Mucosa of rectum (tissue), 2 donors: ENCODE data around the gene NIFK.
"Not testable (repeated sequence)": the region's sequence is repeated elsewhere in the genome, so short reads cannot be mapped to it uniquely, and the experiment has no call there.

Source experiments
- H3K27ac ChIP-seq, 2 donors: one replicate each; pipeline ENCODE4 v1.7.0; 2013; ENCODE audit warnings: inconsistent platforms in 2 of 2, low read depth in 2 of 2, low read length in 2 of 2
- H3K27me3 ChIP-seq, 2 donors: one replicate each; pipeline ENCODE4 v1.7.0; 2013; ENCODE audit warnings: low read length in 2 of 2; ENCODE audit not compliant: control insufficient read depth in 2 of 2, insufficient read depth in 2 of 2
- H3K36me3 ChIP-seq, 2 donors: one replicate each; pipeline ENCODE4 v1.7.0; 2013; ENCODE audit warnings: low read length in 2 of 2; ENCODE audit not compliant: control insufficient read depth in 2 of 2, insufficient read depth in 2 of 2
- H3K4me1 ChIP-seq, 2 donors: one replicate each; pipeline ENCODE4 v1.7.0; 2013; ENCODE audit warnings: low read length in 2 of 2, mild to moderate bottlenecking in 1 of 2; ENCODE audit not compliant: control insufficient read depth in 2 of 2, insufficient read depth in 2 of 2
- H3K4me3 ChIP-seq, 2 donors: one replicate each; pipeline ENCODE4 v1.7.0; 2013; ENCODE audit warnings: low read length in 2 of 2
- H3K9ac ChIP-seq, 2 donors: one replicate each; pipeline ENCODE4 v1.7.0; 2013; ENCODE audit warnings: low read length in 2 of 2, low read depth in 1 of 2, mild to moderate bottlenecking in 1 of 2
- H3K9me3 ChIP-seq, 2 donors: one replicate each; pipeline ENCODE4 v1.7.0; 2013; ENCODE audit warnings: low read length in 2 of 2; ENCODE audit not compliant: control insufficient read depth in 2 of 2
- donor health status: healthy.
- donor health status: Normal muscosa, but diverticular disease.

Gene NIFK

GRCh38 chr2:121734544-121734943 lies 2.1 kb downstream of the NIFK start:
- not testable (repeated sequence) for H3K9me3 ChIP-seq, H3K27me3 ChIP-seq, H3K4me1 ChIP-seq, H3K9ac ChIP-seq, H3K27ac ChIP-seq, H3K4me3 ChIP-seq
- peaks cover 17 to 29% of the 10 kb centered on the region in 2 donors for H3K36me3 ChIP-seq

GRCh38 chr2:121731366-121731765 lies 5.3 kb downstream of the NIFK start:
- no peak overlapping the region for H3K27ac ChIP-seq
- H3K4me3 ChIP-seq, result no peak overlapping the region
- peaks cover 0 to 3% of the 10 kb centered on the region in 2 donors for H3K4me1 ChIP-seq
- peaks cover 34 to 48% of the 10 kb centered on the region in 2 donors for H3K36me3 ChIP-seq
- no peaks in the 10 kb centered on the region for H3K9me3 ChIP-seq
- no peak overlapping the region for H3K9ac ChIP-seq
- no peaks in the 10 kb centered on the region for H3K27me3 ChIP-seq

GRCh38 chr2:121727950-121728349 lies 8.7 kb downstream of the NIFK start:
- Histone ChIP-seq H3K9ac (no peak overlapping the region), H3K36me3 (peaks cover 34 to 42% of the 10 kb centered on the region in 2 donors), H3K4me1 (no peaks in the 10 kb centered on the region), H3K9me3 (no peaks in the 10 kb centered on the region), H3K27ac (no peak overlapping the region), H3K27me3 (no peaks in the 10 kb centered on the region), H3K4me3 (no peak overlapping the region)

GRCh38 chr2:121727332-121727731 lies 9.3 kb downstream of the NIFK start:
- H3K4me1 ChIP-seq, result no peaks in the 10 kb centered on the region
- H3K9me3 ChIP-seq, result no peaks in the 10 kb centered on the region
- no peak overlapping the region for H3K4me3 ChIP-seq
- no peak overlapping the region for H3K27ac ChIP-seq
- H3K9ac ChIP-seq, result no peak overlapping the region
- H3K27me3 ChIP-seq, result no peaks in the 10 kb centered on the region
- peaks cover 32 to 42% of the 10 kb centered on the region in 2 donors for H3K36me3 ChIP-seq

- Histone ChIP-seq H3K27me3 (no peaks in the 10 kb centered on the region), H3K4me1 (no peaks in the 10 kb centered on the region), H3K4me3 (no peak overlapping the region), H3K27ac (no peak overlapping the region), H3K36me3 (peaks cover 10 to 15% of the 10 kb centered on the region in 2 donors), H3K9me3 (no peaks in the 10 kb centered on the region), H3K9ac (no peak overlapping the region)
These were observed 13.4 kb downstream of the NIFK start for GRCh38 chr2:121723316-121723715.

GRCh38 chr2:121722479-121722878 lies 14.2 kb downstream of the NIFK start:
- no peaks in the 10 kb centered on the region for H3K27me3 ChIP-seq
- H3K4me1 ChIP-seq, result no peaks in the 10 kb centered on the region
- no peak overlapping the region for H3K27ac ChIP-seq
- H3K36me3 ChIP-seq, result peaks cover 5 to 10% of the 10 kb centered on the region in 2 donors
- no peak overlapping the region for H3K4me3 ChIP-seq
- no peak overlapping the region for H3K9ac ChIP-seq
- no peaks in the 10 kb centered on the region for H3K9me3 ChIP-seq

GRCh38 chr2:121721926-121722325 lies 14.7 kb downstream of the NIFK start:
- Histone ChIP-seq H3K9ac (no peak overlapping the region), H3K4me1 (no peaks in the 10 kb centered on the region), H3K27me3 (no peaks in the 10 kb centered on the region), H3K27ac (no peak overlapping the region), H3K4me3 (no peak overlapping the region), H3K36me3 (peaks cover 0 to 9% of the 10 kb centered on the region in 2 donors), H3K9me3 (no peaks in the 10 kb centered on the region)

- H3K4me1 ChIP-seq, result no peaks in the 10 kb centered on the region
- no peaks in the 10 kb centered on the region for H3K27me3 ChIP-seq
- H3K27ac ChIP-seq, result no peak overlapping the region
- no peak overlapping the region for H3K9ac ChIP-seq
- no peak overlapping the region for H3K4me3 ChIP-seq
- no peaks in the 10 kb centered on the region for H3K9me3 ChIP-seq
- H3K36me3 ChIP-seq, result no peaks in the 10 kb centered on the region
These were observed 19.1 kb downstream of the NIFK start for GRCh38 chr2:121717529-121717928.

GRCh38 chr2:121716126-121716525 lies 20.5 kb downstream of the NIFK start:
- H3K27ac ChIP-seq, result no peak overlapping the region
- H3K9ac ChIP-seq, result no peak overlapping the region
- H3K36me3 ChIP-seq, result no peaks in the 10 kb centered on the region
- no peaks in the 10 kb centered on the region for H3K9me3 ChIP-seq
- H3K27me3 ChIP-seq, result no peaks in the 10 kb centered on the region
- no peak overlapping the region for H3K4me3 ChIP-seq
- H3K4me1 ChIP-seq, result no peaks in the 10 kb centered on the region

GRCh38 chr2:121711481-121711880 lies 25.2 kb downstream of the NIFK start:
- not testable (repeated sequence) for H3K4me1 ChIP-seq, H3K36me3 ChIP-seq, H3K4me3 ChIP-seq, H3K27ac ChIP-seq, H3K9me3 ChIP-seq, H3K27me3 ChIP-seq, H3K9ac ChIP-seq
